ENCODE measurements around the gene PBX2.

PBX2 gene

DNA sequence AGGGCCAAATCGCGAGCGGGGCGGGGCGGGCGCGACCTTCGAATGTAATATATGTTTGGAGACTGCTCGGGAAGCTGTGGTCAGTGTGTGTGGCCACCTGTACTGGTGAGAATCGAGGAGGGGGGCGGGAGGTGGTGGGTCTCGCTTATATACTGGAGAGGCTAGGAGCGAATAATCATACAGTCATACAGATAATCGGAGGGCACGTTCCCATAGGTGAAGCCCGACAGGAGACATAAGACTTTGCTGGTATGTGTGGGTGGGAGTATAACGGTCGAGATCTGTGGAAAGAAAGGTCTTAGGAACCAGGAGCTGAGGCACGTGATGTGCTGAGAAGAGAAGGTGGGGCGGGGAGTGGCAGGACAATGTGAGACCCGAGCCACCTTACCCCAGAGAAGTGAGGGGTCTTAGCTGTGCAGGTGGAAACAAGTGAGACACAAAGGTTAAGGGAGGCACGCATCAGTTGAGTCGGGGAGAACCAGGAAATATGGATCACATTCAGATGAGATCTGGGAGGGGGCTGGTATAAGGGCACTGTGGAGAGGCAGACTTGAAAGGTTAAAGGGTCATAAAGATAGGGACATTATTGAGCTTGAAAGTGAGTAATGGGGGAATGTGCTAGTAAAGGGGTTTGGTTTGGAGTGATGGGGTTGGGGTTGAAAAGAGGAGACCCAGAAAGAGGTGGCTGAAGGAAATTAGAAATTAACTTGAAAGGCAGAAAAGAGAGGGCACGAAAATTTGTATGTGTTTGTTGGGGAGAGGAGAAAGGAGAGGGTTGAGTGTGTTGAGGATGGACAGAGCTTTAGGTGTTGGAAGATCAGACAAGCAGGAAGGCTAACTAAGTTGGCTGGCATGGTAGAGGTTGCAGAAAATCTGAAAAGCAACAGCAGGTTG lies 11.2 kb downstream of the PBX2 start:
- TF ChIP-seq, protein P1, sequence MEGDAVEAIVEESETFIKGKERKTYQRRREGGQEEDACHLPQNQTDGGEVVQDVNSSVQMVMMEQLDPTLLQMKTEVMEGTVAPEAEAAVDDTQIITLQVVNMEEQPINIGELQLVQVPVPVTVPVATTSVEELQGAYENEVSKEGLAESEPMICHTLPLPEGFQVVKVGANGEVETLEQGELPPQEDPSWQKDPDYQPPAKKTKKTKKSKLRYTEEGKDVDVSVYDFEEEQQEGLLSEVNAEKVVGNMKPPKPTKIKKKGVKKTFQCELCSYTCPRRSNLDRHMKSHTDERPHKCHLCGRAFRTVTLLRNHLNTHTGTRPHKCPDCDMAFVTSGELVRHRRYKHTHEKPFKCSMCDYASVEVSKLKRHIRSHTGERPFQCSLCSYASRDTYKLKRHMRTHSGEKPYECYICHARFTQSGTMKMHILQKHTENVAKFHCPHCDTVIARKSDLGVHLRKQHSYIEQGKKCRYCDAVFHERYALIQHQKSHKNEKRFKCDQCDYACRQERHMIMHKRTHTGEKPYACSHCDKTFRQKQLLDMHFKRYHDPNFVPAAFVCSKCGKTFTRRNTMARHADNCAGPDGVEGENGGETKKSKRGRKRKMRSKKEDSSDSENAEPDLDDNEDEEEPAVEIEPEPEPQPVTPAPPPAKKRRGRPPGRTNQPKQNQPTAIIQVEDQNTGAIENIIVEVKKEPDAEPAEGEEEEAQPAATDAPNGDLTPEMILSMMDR (IDR thresholded peaks at IDR 0.05; ENCODE audit: borderline replicate concordance, insufficient read depth, low read depth, low read length), result no peak
- H3K4me3 ChIP-seq (ENCODE audit: low read depth, low read length), result peak overlapping the region; percentile 52

DNA sequence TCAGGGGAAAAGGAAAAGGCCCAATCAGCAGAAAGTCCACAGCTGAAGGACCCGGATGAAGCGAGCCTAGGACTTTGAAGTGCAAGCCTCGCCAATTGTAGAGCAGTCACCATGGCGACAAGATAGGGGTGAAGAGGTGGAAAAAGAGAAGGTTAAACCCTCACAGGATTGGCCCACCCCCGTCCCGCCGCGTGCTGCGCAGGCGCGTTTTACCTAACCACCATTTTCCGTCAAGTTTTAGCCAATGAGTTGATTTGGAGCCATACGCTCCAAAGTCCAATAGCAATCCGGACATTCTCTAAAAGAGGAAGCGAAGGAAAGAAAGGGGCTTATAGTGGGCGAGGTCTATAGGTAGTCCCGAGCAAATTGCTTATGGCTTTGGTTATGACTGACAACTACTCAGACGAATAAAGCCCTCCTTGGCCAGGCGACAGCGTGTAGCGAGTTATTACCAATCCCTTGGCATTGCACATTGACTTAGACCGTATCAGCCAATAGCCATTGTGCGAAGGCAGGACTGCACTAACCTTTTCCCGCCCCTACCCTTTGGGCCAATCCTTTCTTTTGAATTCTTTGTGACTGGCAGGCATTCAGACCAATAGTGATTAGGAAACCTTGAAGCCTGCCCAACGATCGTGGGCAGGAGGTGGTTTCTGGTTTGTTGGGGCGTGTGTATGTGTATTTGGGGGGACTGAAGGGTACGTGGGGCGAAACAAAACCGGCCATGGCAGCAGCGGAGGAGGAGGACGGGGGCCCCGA lies 12.0 kb downstream of the PBX2 start, which contains the start of gene RNF5:
TSS of gene RNF5 (plus strand) at position 618 of the 759 bp plus-strand sequence. CDS start at position 725, 107 bp downstream.
- TF ChIP-seq, protein P1 (IDR thresholded peaks at IDR 0.05; ENCODE audit: borderline replicate concordance, insufficient read depth, low read depth, low read length), result no peak
- peak within 1 kb of the TSS; percentile 52 for H3K4me3 ChIP-seq (ENCODE audit: low read depth, low read length)

DNA sequence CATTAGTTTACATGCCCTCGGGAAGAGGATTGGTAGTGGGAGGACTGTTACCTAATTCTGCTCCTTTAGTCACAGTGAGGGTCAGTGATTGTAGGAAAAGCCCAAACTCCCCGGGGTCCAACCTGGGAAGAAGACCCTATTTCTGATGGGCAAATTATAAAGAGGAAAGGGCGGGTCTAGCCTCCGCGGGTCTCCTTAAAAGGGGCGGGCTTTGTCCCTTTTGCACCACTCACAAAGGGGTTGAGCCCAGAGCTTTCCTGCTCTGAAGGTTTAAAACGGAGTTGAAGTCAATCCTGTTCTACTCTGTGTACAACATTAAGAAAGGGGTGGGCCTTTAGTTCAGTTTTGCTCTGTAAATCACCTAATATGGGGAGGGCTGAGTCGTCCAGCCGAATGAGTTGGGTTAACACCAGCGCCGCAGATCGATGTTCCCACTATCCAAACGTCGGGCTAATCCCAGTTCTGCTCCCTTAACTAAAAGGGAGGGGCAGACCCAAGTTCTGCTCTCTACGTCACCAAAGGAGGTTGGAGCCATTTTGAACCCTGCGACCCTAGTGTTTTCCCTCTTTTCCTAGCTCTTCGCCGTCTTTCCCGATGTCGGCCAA lies 12.7 kb downstream of the PBX2 start:
- H3K4me3 ChIP-seq (ENCODE audit: low read depth, low read length), result peak overlapping the region; percentile 51
- TF ChIP-seq, protein P1 (IDR thresholded peaks at IDR 0.05; ENCODE audit: borderline replicate concordance, insufficient read depth, low read depth, low read length), result no peak

DNA sequence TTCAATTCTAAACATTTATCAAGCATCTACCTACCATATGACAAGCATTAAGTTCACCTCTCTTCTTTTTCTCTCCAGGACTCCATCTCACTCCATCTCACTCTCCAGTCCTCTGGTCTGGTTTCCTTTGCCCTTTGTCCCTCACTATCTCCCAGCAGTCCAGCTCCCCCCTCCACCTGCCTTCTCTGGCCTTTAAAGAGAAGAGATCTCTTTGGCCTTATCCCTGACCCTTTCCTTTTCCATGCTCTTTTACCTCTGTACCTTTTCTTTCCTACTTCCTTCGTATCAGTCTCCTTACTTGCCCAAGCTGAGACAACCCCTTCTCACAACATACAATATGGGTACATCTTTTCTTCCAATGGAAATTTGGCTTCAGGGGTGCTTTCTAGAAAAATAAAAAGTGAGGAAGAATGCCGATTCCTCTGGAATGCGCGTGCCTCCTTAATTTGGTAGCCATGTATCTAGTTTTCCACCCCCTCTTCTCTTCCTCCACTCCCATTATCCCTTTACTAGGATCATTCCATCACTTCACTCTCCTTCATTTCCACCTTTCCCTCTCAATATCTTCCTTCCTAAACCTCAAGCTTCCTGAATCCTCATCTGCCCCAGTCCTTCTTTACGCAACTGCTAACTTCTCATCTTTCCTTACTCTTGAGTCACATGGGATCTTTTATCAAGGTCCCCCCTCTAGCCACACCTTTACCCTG lies 13.4 kb downstream of the PBX2 start:
- H3K4me3 ChIP-seq (ENCODE audit: low read depth, low read length), result peak overlapping the region; percentile 51
- TF ChIP-seq, protein P1 (IDR thresholded peaks at IDR 0.05; ENCODE audit: borderline replicate concordance, insufficient read depth, low read depth, low read length), result no peak

DNA sequence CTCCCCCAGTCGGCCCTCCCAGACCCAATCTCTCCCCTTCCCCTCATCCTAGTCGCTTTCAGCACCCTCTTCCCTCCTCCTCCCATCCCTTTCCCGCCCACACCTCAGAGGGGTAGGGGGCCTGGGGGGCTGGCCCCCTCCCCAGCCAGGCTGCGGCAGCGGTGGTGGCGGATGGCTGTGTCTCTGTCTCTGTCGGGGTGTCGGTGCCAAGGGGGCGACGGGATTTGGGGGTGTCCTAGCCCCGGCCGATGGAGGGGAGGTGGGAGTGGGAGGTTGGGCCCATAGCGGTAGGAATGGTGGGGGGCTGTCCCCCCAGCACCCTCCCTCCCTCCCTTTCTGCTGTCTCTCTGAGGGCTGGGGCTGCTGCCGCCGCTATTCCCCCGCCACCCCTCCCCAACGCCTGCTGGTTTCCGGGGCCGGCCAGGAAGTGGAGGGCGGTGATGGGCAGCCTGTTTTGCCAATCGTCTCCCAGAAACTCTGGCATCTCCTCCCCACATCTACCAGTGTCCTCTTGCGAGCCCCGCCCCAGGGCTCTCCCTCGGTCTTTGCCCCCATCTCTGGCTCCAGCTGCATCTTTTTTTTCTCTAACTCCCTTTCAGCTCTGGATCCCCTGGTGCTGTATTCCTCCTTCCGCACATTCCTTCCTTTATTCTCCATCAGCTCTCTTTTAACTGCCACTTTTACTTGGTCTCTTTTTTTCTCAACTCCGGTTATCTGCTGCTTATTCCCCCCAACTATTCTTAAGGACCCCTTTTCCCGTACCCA lies 14.1 kb downstream of the PBX2 start, which contains the start of gene AGPAT1:
TSS of gene AGPAT1 (minus strand) at position 374 of the 765 bp plus-strand sequence. CDS start 4,588 bp downstream, outside the sequence.
- peak within 1 kb of the TSS; percentile 68 for H3K4me3 ChIP-seq (ENCODE audit: low read depth, low read length)
- TF ChIP-seq, protein P1 (IDR thresholded peaks at IDR 0.05; ENCODE audit: borderline replicate concordance, insufficient read depth, low read depth, low read length), result no peak

DNA sequence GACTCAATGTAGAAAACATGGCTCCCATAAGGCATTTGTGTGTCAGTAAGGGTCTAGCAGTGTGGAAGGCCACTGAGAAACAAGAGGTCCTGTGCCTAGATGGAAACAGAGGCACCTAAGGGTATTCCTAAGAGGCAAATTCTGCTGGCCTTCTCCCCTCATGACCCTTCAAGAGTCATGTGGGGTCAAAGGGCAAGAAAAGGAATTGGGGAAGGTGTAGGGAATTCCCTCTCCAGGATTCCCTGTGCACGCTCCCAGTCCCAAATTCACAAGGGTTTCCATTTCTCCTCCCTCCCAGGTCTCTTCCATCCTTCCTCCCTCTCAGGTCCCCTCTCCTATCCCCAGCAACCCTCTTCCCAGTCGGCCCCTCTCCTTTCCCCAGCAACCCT lies 14.7 kb downstream of the PBX2 start:
- TF ChIP-seq, protein P1 (IDR thresholded peaks at IDR 0.05; ENCODE audit: borderline replicate concordance, insufficient read depth, low read depth, low read length), result no peak
- H3K4me3 ChIP-seq (ENCODE audit: low read depth, low read length), result peak overlapping the region; percentile 68
